Measurements from ENCODE around the gene AMIGO3.
"Not testable (repeated sequence)": the region's sequence is repeated elsewhere in the genome, so short reads cannot be mapped to it uniquely, and the experiment has no call there.

The AMIGO3 gene

DNA sequence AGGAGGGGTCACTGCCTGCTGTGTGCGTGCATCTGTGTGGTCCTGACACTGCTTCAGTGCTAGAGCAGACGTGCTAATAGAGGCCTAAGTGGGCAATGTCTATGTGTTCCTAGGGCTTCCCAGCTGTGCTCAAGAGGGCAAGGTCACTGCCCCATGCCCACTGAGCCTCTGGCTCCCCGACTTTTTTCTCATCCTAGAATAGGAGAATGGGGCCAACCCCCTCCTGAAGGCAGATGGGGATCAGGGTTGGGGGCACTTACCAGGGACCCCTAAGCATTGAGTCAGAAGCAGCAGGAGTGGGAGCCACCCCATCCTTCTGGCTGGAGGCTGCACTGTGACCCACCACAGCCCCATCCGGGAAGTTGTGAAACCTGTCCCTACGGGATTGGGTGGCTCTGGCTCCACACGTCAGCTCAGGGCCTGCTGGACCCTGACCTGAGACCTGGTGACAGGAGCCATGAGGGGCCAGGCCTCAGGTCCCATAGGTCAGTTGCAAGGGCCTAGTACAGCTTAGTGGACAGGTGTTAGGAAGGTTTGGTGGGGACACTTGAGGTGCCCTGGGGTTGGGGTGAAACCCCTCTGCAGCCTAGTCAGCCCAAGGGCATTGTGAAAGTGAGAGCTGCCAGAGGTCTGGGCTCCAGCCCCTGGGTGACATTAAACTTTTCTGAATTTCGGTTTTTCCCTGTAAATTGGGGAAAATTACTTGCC, 31.0 kb downstream of the AMIGO3 start:
- not testable (repeated sequence) for DNase-seq (ENCODE audit: low spot score)

GRCh38 chr3:49687424-49687795, 32.1 kb downstream of the AMIGO3 start:
- DNase-seq (ENCODE audit: low spot score), result not testable (repeated sequence)

- peak; percentile 20 for DNase-seq (ENCODE audit: low spot score)
Measured at GRCh38 chr3:49686769-49687423, 32.6 kb downstream of the AMIGO3 start.

- DNase-seq (ENCODE audit: low spot score), result peak; percentile 12
Measured at GRCh38 chr3:49686346-49686745, 33.1 kb downstream of the AMIGO3 start.

DNA sequence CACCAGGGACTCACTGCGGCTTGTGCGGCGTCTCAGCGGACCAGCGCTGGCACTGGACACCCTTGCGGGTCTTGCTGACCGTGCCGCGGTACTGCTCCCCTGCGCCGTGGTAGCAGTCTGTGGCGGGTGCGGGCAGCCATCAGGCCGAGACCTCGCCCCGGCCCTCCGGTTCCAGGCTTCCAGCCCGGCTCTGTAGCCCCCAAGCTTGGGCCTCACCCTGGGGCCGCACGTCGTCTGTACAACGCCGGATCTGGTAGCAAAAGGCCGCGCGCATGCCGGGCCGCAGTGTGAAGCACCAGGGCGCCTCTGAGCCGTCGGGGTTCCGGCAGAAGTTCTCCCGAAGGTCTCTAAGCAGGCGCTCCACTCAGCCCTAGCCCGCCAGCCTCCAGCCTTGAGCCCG, 33.6 kb downstream of the AMIGO3 start:
- not testable (repeated sequence) for DNase-seq (ENCODE audit: low spot score)

- DNase-seq (ENCODE audit: low spot score), result not testable (repeated sequence)
Measured at GRCh38 chr3:49685103-49685502, 34.4 kb downstream of the AMIGO3 start.

- DNase-seq (ENCODE audit: low spot score), result not testable (repeated sequence)
Measured at GRCh38 chr3:49684453-49684852, 35.0 kb downstream of the AMIGO3 start.

- no peak for DNase-seq (ENCODE audit: low spot score)
Measured at GRCh38 chr3:49683162-49683561, 36.3 kb downstream of the AMIGO3 start.

DNA sequence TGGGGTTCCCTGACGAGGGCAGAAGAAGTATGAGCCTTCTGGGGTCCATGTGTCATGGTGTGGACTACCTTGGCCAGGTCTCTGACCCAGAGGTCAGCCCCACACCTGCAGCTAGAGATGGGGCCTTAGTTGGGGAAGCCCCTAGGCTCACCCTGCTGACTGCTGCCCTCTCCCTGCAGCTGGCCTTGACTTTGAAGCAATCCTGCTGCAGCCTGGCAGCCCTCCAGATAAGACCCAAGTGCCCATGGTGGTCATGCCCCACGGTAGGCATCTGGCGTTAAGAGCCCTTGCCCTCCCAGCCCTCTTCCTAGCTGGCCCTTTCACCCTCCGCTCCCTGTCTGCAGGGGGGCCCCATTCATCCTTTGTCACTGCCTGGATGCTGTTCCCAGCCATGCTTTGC, 37.9 kb downstream of the AMIGO3 start:
- no peak for DNase-seq (ENCODE audit: low spot score)

- DNase-seq (ENCODE audit: low spot score), result no peak
Measured at GRCh38 chr3:49681232-49681522, 38.3 kb downstream of the AMIGO3 start.

- DNase-seq (ENCODE audit: low spot score), result no peak
Measured at GRCh38 chr3:49680493-49681231, 38.8 kb downstream of the AMIGO3 start.

DNA sequence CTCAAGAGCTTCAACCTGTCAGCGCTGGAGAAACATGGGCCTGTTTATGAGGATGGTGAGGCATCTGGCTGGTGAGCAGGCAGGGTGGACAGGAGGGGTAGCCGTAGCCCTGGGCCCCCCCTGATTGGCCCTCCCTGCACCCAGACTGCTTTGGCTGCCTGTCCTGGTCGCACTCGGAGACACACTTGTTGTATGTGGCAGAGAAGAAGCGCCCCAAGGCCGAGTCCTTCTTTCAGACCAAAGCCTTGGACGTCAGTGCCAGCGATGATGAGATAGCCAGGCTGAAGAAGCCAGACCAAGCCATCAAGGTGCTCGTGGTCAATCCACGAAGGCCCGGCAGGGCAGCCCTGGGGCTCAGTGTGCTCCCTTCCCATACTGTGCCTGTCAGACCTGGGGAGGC, 43.6 kb downstream of the AMIGO3 start:
- DNase-seq (ENCODE audit: low spot score), result no peak

- DNase-seq (ENCODE audit: low spot score), result no peak
Measured at GRCh38 chr3:49674497-49674983, 44.9 kb downstream of the AMIGO3 start.

- DNase-seq (ENCODE audit: low spot score), result peak; percentile 98
Measured at GRCh38 chr3:49673715-49674496, 45.6 kb downstream of the AMIGO3 start, which contains the start of gene APEH. Gene APEH (plus strand): TSS chr3:49674351. CDS start chr3:49674402, 51 bp downstream.

GRCh38 chr3:49673121-49673714, 46.3 kb downstream of the AMIGO3 start:
- DNase-seq (ENCODE audit: low spot score), result no peak

DNA sequence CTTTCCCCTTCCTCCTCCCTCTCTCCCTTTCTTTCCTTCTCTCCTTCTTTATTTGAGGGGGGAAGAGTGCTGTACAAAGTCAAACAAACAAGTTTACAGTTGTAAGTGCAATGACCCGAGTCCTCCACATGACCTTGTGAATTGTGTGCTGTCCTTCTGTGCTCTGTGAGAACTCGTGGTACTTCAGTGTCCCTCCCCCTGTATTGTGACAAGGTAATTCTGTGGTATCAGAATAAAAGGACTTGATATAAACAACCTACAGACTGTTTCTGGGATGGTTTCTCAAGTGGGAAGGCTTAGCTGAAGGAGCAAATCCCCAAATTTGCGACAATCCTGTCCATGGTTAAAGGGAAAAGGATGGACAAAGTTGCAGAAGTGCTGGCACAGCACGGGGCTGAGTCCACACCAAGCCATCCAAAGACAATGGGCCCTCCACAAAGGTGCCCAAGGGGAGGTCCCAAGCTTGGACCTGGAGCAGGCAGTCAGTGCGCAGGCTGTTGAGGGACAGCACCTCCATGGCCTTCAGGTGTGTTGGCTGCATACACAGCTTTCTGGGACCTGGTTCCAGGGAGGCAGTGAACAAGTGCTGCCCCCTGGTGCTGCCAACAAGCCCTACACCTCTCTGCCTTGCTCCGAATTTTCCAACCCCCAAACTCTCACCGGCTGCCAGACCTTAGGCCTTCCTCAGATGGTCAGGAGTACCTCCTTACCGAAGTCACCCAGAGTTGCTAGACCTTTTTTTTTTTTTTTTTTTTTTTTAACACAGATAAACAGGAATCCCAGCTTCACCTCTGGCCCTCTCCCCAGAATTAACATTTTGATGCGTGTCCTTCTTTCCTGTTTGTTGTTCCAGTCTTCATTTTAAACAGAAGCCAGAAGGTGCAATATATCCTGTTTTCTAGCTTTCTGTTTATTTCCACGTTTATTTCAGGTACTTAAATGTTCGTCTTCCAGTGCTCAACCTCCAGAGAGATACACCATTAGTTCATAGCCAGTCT, 47.9 kb downstream of the AMIGO3 start:
- peak; percentile 76 for DNase-seq (ENCODE audit: low spot score)

DNA sequence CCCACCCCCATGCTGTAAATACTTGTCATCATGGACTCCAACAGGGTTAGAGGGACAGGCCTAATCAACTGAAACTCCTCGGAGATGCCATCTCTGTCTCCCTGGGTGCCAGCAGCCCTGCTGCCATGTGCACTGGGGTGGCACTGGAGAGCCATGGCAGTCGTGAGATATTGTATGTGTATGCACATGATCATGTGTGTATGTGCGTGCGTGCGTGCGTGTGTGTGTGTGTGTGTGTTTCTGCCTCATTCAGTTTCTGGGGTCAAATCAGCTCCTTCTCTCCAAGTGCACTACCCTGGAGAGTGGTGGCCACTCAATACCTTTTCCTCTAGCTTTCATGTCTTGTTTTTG, 48.6 kb downstream of the AMIGO3 start:
- DNase-seq (ENCODE audit: low spot score), result no peak

DNA sequence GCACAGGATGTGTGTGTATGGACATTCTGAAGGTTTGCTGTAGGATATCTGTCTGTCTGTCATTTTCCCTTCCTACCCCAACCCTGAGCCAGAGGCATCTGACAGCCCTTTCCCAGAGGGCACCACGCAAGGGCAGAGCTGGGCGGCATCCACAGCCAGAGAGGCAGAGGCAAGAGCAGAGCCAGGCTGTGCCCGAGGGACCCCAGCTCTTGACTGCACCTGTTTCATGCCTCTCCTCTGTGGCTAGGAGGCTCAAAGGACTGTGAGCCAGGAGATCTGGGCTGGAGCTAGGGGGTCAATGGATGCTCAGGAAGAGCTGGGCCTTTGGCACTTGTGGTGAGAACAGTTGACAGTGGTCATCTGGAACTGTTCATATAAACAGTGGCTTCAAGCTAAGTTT, 50.1 kb downstream of the AMIGO3 start:
- no peak for DNase-seq (ENCODE audit: low spot score)

DNA sequence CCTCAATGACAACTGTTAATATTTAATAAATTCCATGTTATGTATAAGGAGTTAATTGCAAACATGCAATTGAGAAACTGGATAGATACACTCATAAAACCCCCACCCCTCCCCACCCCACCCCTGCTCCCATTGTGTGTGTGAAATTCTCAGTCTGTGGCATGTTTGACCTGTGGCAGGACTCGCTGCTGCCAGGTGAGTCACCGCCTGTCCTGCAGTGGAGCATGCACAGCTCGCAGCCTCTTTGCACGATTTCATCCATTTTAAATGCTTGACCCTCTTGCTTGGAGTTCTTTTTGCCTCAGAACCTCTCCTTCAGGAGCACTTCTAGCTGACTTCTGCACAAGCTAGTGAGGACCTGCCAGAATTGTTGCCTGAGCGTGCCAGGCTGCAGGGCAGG, 50.6 kb downstream of the AMIGO3 start:
- DNase-seq (ENCODE audit: low spot score), result no peak

DNA sequence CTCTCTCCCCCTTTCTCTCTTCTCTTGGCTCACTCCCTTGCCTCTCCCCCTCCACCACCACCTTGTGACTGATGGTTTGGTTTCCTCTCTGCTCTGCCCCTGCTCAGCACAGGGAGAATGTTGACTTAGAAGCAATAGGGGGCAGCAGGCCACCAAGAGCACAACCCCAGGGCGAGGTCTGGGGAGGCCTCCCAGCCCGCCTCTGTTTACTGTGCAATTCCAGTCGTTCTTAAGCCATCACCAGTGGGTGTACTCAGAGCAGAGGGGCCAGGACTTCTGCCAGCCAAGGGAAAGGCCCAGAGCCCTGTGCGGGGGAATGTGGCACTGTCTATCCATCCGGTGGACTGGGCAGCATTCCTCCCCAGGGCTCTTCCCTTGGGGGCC, 51.1 kb downstream of the AMIGO3 start:
- DNase-seq (ENCODE audit: low spot score), result no peak

Data from CD4-positive, alpha-beta T cell treated with Interleukin-2 at 100 ng/mL for 4 hours (primary cell).